ENCODE measurements around the gene DISP2.
A peak's percentile ranks its signal among the peaks of the same experiment; 100 is the strongest.

DISP2 gene

DNA sequence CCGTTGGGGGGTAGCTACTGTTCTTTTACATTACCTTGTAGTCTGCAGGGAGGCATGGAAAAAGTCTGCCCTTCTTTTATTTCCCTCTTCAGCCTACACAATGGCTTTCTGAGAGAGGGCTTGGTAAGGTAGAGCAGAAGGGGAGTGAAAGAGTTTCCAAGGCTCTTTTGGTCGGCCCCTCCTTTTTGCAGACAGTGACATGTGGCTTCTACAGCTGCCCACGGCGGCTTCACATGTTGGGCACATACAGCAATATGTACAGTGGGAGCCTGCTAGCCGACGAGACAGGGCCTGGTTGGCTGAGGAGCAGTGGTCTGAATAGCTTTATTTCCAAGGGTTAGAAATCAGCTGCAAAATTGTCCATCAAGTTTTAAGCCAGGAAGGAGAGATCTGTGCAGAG is 30.6 kb upstream of the DISP2 start:
- no peak for DNase-seq

DNA sequence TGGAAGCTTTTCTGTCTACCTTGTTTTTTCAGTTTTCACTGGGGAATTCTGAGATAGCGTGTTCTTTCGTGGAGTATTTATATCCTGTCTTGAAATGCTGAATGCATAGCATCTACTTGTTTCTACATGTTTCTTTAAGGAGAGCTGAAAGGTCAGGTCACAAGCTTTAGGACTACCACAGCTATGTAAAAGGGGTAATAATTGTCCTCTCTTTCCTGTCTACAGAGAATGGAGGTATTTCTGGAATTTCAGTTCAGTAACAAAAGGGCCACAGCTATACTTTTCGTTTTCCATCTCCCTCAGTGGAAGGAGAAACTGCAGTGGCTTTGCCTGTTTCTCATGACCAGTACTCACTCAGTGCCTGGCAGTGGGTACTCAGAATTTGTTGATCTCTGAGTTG is 29.8 kb upstream of the DISP2 start:
- no peak for DNase-seq

DNA sequence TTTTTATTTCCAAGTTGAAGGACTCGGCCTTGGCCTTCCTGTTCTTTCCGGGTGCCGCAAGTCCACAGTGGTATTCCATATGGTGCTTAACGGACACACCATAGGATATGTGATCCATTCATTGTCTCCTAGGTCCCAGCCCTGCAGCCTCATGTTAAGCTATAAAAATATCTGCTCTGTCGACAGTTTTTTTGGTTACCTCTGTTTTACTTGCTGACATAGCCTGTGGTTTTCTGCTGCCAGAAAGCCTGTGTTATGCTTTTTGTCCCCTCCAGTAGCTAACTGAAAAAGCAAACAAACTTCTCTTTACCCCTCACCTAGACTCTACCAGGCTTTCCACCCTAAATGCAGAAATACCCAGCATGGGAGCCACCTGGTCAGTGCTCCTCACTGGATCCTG is 29.3 kb upstream of the DISP2 start:
- DNase-seq: no peak

DNA sequence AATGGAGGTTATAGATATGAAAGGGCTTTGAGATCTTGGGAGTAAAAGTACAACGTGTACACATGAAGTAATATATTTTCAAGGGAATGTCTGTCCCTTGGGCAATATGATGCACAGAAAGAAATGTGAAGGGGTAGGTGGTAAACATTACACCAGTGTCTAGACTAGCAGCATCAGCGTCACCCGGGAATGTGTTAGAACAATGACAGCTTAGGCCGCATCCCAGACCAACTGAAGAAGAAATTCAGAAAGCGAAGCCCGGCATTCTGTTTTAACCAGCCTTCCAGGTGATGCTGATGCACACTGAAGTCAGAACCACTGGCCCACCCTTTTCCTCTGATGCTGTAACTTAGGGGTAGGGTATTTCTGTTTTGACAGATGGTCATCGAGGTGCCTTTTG is 28.2 kb upstream of the DISP2 start:
- DNase-seq: no peak

DNA sequence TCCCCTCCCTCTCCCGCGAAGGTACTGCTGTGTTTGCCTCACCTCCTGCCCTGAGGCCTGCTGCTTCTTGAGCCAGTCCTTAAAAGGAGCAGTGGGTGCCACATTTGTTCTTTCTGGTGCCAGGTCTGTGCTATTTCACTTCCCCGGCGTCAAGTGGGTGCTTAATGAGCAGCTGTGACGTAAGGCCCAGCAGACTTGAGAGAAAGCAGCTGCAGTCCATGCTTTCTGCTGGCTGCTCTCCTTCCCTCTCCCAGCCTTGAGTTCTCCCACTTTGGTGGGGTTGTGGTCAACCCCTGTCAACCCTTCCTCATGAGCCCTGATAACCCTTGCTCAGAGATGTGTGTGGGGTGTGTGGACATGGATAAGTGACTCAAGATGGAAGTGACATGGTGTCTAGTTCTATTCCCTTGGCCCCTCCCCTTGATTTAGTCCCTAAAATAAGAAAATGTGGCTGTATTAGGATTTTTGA is 27.6 kb upstream of the DISP2 start:
- no peak for DNase-seq

DNA sequence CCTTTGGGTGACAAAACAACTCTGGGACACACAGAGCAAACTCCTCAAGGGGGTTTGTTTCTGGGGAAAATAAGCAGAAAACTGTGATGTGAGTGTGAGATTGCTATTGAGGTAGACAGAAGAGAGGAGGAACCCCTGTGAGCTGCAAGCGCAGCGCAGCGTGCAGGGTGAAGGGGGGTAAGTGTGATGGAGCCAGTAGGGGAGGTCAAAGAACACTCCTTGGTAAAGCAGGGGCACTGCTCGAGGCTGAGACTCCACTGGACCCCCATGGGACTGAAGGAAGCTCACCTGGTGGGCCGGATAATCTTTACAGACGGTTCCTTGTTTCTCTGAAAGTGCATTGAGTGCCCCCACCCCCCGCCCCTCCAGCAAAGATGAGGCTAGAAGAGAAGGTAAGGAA is 27.0 kb upstream of the DISP2 start:
- DNase-seq: no peak

DNA sequence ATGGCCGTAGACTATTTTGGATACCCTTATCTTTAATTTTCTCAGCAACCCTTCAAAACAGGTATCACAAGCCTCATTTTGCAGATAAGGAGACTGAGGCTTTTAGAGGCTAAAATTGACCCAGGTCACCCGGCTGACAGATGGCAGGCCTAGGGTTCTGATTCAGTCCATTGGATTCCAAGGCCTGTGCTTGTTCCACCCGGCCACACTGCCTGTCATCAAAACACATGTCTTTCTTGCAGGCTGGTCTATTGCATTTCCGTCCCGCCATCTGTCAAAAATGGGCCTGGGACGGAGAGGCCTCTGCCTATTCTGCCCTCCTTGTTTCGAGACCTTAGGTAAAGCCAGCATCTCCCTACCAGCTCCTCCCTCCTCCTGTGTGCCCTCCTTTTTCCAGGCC is 26.4 kb upstream of the DISP2 start:
- DNase-seq: no peak

DNA sequence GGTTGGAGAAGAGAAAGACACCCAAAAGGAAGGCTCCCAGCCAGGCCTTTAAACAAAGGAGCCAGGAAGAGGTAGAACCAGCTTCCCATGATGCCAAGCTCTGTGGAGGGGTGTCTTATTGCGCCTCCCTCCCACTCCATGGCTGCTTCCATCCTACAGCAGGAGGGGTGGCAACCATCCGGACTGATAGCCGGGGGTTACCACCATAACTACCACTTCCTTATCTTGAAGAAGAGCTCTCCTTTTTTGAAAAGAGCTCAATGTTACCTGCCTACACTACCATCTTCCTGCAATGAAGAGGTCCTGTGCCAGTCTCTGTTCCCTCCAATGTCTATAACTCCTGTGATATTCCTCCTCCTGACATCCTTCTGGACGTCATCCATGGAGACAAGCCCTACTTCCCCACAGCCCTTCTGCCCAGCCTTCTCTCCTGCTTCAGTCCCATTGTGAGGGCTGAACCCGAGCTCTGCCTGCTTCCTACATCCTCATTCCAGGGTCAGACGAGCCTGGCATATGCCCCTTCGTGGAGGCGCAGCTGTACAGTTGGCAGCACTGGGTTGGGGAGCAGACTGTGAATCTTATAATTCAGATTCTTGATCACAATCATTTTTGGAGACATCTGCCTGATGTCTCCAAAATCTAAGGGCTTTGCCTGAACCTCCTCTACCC is 25.8 kb upstream of the DISP2 start:
- no peak for DNase-seq

DNA sequence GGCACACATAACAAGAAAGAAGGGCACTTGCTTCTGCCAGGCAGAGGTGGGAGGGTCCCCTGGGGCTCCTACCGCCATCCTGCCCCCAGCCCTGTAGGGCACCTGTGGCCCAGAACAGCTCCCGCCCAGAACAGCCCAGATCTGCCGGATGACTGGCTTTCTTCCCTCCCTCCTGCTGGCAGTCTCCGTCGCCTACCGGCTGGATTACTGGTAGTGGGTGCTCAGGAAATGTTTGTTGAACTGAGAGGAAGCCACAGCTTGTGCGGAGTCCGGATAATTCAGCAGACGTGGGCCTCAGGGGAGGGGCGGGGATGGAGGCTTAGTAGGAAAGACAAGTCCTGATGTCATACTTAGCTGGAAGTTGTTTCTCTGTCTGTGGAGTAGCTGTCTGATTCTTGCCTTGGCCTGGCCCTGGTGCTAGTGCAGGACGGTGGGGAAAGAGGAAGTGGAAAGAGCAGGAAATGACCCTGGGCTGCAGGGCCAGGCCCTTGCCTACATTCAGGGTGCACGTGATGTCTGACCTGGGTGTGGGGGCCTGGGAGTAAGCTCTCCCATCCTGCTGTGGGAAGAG is 24.0 kb upstream of the DISP2 start:
- DNase-seq: peak; percentile 31

DNA sequence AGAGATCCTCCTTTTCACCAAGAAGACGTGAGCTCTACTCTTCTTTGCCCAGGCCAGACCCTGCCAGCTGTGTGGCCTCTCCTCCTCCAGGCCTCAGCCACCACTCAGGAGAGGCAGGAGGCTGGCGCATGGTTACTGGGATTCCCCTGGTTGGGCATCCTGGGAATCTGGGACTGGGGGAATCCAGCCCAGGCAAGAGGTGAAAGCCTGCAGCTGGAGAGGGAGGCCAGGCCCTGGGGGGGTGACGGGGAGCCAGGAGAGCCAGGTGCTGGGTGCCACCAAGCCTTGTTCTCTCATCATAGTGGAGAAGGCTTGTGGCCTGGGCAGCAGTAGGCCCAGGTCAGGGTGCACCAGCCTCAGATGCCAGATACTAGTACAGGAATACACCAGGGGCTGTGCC is 23.5 kb upstream of the DISP2 start:
- DNase-seq: no peak

DNA sequence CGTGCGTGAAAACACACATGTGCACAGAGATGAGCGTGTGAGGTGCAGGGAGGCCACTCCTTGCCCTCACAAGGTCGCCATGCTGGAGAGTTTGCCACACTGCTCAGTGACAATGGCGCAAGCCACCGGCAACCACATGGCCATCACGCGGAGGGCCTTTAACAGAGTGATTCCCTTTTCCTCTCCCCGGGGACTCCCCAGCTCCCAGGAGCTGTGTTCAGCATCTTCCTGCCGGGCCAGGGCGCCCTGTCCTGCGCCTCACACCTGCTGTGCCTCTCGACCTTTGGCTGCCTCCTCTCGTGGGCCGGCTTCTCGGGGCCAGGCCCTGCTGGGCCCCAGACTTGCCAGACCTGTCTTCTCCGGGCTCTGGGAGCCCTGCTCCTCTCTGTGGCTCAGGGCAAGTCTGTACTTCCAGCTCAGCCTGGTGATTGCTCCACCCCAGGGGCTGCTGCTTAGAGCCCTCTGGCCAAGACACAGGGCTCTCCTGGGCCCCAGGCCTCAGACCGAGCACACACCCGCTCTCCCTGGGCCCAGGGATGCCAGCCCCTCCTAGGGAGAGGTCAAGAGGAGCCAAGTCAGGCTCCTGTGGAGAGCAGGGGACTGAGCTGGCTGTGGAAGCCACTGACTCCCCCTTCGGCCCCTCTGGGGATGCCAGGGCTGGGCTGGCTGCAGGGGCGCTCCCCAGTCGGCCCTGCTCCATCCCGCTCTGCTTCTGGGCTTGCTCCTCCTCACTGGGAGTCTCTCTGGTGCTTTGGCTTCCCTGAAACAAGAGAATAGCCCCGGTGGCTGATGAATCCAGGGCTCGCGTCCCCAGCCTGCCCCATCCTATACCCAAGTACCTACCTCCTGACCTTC is 22.9 kb upstream of the DISP2 start:
- no peak for DNase-seq

DNA sequence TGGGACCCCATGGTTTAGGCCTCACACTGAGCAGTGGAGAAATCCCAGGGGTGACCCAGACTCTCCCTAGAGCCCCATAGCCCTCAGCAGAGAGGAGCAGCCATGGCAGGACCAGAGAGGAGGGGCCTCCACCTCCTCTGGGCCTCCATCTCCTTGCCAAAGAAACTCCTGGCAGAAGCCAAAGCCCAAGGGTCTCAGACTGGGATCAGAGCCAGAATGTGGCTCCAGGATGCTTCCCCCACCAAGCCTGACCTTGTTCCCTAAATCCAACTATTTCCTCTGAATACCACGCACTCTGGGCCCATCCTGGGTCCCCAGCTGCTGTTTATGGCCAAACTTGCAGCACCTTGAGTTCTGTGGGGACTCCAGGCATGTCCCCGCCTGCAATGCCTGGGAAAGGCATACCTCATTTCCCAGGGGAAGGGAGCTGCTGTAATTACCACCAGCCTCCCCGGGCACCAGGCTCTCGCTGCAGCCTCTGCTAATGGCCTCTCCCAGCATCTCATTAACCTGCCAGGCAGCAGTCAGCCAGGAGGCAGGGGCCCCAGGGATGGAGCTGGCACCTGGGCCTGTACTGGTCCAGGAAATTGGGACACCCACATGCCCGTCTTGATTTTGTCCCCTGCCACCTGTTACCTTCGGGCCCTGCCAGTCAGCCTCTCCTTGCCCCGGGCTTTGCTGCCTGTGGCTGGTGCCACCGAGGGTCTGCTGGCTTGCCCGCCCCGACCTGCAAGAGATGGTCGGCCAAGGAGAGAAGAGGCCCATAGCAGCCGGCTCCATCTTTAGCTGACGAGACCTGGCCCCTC is 21.9 kb upstream of the DISP2 start:
- no peak for DNase-seq

DNA sequence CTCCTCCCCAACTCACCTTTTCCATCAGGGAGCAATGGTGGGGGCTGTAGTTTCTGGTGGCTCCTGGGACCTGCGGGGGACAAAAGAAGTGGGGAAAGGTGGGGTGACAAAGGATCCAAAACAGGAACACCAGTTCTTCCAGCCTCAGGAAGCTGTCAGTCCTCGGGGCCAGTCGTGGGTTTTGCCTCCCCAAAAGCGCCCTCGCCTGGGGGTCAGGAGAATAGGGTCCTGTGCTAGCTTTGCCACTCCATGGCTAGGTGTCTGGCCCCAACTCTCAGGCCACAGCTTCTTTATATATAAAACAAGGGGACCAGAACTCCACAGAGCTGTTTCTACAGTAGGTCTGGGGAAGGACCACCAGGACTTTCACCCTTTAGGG is 21.3 kb upstream of the DISP2 start:
- no peak for DNase-seq

DNA sequence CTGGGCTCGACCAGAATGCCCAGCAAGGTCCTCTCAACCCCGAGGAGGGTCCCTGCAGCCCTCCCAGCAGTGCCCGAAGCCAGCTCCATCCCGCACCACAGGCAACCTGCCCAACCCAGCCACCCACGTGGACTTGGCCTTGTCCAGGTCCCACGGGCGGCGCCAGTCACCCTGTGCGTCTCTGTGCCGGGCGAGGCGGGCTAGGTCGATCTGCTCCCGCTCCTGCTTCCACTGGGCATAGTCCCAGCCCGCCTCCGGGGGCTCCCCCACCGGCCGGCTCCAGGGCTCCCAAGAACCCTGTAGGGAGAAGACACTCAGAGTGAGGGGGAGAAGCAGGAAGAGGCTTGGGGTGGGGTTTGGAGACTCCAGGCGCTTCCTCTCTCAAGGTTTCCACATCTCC is 20.4 kb upstream of the DISP2 start:
- DNase-seq: no peak

DNA sequence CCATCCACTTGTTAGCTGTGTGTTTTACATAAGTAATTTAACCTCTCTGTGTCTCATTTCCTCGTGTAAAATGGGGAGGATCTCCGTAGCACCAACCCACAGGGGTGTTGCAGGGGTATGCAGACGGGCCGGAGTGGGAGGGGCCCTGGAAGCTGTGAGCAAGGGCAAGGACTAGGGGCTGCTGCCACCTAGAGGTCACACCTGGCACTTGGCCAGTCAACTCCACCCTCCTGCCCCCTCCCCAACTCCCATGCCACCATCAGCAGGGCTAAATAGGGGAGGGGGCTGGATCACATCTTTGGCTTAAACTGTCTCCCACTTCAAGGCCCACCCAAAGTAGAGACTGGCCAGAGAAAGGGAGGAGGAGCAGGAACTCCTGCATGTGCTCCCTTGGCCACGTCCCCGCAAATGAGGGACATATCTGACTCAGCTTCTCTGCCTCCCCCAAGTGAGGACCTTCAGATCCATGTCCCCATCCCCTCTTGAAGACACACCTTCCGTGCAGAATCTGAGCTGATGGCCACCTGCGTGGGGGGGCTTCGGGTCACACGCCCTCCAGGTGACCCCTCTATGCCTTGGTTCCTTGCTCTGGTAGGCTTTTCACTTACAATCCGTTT is 19.9 kb upstream of the DISP2 start:
- peak; percentile 82 for DNase-seq

DNA sequence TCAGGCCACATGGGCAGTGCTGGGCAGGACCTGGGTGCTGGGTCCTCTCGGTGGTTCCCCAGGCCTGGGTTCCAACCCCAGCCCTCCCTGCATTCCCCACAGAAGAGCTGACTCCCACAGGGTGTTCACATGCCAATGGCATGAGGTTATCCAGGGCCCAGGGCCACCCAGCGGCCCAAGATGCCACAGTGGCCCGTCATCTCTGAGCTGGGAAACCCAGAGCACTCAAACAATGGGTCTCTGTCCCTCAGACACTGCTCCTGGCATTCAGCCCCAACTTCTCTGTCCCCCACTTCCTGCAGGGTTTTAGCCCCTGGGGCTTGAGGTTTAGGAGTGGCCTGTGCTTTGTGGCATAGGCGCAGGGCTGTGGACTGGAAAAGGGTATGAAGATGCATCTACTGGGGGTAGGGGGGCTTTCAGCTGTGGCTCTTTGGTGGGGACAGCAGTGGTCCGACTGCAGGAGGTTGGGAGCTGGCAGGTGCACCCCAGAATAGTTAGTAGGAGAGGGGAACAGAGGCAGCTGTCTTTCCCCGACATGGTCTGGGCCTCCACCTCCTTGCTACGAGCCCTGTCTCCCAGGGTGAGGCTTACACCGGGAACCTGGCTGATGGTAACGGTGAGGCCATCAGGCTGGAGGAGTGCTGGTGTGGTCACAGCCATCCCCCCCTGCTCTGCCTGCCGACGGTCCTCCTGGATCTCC is 18.9 kb upstream of the DISP2 start:
- no peak for DNase-seq

DNA sequence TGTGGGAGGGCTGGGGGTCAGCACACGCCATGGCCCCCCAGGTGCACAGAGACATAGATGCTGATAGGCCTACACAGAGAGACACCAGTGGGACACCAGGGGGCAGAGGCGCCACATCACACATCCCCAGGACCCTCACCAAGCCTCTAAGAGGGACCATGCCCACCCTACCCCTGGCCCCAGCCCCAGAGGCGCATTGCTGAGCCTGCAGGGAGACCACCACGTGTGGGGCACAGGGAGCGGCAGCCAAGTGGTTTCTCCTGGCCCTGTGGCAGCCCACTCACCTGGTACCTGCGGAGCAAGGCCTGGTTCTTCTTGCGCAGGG is 18.4 kb upstream of the DISP2 start:
- DNase-seq: no peak

DNA sequence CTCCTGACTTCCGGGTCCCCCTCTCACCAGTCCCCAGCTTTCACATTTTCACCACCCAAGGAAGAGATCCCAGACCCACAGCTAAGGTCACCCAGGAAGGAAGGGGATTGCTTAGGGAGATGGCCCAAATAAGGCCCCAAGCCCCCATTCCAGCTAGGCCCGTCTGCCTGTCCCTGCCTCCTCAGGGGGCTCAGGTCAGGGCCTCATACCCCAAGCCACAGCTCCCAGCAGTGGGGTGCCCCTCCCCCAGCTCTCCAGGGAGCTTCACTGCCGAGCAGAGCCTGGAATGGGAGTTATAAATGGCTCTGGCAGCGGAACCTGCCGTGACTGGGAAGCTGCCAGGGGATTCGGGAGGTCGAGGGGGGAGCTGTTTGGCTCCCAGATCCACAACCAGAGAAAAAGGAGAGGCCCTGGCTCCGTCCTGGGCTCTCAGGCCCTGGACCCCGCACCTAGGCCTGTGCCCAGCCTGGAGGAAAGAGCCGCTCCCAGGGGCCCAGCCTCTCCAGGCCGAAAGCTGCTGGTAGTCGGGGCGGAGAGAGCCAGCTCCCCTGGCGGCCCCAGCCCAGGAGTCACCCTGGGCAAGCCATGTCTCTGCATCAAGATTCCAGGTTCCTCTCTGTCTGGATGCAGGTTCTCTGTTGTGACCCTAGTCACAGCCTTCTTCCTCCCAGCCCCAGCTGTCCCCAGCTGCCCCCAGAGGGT is 17.8 kb upstream of the DISP2 start:
- no peak for DNase-seq

DNA sequence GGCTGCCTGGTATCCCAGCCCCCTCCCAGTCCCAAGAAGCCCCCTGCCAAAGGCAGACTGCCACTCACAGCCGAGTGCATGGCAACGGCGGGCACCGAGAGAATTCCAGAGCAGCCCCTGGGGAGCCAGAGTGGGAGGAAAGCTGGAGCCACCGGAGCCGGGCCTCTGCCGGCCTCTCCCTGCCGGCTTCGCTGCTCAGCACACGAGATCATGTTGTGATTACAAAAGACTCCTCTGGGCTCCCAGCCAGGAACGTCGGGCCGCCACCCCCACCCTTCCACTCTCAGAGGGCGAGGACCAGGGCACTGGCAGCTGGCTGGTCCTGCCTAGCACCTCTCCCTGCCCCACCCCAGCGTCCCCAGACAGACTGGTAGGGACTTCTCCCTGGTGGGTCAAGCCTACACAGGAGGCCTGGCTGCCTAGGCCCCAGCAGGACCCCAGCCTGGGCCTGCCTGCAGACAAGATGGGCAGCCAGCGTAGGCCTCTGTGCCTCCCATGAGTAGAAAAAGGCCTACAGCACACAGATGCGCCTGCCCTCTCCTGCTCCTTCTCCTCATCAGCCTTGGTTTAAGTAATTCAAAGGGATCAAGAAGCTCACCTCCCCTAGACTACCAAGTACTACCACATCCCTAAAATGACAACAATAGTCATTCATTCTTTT is 17.1 kb upstream of the DISP2 start, which contains the start of gene CCDC9B:
Gene CCDC9B, minus strand, starts transcription at position 200 of the 661 bp plus-strand sequence. Its CDS starts 120 bp downstream, at position 80.
- no peak for DNase-seq

DNA sequence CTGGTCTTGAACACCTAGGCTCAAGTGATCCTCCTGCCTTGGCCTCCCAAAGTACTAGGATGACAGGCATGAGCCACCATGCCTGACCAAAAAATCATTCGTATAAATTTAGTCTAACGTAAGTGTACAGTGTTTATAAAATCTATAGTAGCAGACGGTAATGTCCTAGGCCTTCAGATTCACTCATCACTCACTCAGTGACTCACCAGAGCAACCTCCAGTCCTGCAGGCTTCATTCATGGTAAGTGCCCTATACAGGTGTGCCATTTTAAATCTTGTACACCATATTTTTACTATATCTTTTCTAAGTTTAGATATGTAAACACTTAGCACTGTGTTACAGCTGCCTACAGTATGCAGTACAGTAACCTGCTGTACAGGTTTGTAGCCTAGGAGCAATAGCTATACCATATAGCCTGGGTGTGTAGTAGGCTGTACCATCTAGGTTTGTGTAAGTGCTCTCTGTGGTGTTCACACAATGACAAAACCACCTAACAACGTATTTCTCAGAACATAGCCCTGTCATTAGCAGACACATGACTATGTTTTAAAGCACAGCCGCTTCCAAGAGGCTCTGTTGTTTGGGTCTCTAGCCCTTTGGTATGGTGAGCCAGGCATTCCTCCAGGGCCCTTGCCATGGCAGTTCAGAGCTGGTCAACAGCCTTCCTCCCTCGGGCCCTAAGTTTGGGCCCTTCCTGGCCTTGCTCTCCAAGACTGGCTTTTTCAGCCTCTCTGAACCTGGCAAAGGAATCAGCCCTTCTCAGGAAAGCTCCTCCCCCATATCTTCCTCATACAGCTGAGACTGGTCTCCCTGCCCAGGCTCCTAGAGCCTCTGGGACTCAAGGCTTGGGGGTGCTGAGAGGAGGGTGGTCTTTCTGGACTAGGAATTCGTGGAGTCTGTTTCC is 15.4 kb upstream of the DISP2 start:
- DNase-seq: no peak
